HG03378 (cell line): ENCODE measurements around the gene EREG.
"Not testable (repeated sequence)": the region's sequence is repeated elsewhere in the genome, so short reads cannot be mapped to it uniquely, and the experiment has no call there.

Experiments
- ATAC-seq: cut with Tn5 transposase; IDR thresholded peaks from one replicate; pipeline ENCODE4 v1.9.1; 2021; ENCODE audit warnings: mild to moderate bottlenecking, moderate library complexity; ENCODE audit not compliant: unreplicated experiment

Gene EREG

DNA sequence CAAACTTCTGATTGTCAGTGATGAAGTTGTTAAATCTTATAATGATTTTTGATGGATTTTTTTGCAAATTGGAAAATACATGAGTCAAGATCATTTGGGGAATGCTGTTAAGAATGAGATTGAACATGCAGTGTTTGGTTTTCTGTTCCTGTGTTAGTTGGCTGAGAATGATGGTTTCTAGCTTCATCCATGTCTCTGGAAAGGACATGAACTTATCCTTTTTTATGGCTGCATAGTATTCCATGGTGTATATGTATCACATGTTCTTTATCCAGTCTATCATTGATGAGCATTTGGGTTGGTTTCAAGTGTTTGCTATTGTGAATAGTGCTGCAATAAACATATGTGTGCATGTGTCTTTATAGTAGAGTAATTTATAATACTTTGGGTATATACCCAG lies 24.5 kb upstream of the EREG start:
- ATAC-seq, result not testable (repeated sequence)

DNA sequence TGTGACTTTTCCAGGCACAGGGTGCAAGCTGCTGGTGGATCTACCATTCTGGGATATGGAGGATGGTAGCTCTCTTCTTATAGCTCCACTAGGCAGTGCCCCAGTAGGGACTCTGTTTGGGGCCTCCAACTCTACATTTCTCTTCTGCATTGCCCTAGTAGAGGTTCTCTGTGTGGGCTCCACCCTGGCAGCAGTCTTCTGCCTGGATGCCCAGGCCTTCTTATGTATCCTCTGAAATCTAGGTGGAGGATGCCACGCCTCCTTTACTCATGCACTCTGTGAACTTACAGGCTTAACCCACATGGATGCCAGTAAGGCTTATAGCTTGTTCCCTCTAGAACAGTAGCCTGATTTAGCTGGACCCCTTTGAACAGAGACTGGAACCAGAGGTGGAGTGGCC lies 20.9 kb upstream of the EREG start:
- ATAC-seq, result no peak

DNA sequence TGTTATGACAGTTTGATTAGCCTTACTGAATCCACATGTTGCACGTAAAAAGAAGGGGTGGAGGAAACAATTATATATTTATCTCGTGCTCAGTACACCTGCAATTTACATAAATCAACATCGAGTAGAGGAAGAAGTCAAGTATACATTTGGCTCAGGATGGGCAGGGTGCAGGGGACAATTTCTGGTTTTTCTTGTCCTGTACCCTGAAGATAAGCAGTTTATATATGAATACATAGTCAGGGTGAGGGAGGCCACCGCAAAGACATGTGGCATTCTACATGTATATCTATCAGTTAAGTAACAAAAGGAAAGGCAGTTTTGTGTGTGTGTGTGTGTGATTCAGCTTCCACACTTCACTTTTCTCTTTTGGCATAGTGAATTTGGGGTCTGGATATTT lies 11.1 kb upstream of the EREG start:
- no peak for ATAC-seq

DNA sequence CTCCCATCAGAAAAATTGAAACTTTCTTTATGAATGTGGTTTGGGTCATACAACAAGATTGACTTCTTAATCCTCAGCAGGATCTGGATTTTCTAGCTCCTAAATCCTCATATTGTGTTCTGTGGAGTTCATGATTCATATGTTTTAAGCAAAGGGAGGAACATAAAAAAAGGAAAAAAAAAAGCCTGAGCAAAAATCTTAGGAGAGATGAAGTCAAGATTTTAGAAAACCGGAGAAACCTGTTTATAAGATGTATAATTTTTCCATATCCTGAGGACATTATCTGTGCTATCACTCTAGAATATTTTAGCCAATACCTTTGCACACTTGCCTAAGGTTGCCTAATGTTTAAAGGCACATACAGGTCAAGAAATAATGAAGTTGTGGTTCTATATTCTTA lies 7.0 kb upstream of the EREG start:
- ATAC-seq, result no peak

DNA sequence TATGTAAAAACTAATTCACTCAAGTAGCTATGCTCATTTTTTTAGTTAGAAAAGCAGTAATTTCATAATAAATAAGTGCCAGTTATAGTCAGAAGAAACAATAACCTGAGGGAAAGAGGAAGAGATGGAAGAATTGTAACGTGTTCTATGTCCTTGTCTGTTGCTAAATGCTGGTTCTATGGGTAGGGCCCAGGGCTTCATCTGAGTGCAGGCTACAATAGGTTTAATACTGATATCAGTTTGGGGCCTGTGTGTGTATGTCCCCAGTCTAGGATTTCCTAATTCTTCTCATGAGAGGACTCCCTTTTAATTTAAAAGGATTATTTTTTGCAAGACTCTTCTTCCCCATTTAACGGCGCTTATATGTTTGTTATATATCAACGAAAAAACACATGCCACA lies 3.3 kb upstream of the EREG start:
- no peak for ATAC-seq

DNA sequence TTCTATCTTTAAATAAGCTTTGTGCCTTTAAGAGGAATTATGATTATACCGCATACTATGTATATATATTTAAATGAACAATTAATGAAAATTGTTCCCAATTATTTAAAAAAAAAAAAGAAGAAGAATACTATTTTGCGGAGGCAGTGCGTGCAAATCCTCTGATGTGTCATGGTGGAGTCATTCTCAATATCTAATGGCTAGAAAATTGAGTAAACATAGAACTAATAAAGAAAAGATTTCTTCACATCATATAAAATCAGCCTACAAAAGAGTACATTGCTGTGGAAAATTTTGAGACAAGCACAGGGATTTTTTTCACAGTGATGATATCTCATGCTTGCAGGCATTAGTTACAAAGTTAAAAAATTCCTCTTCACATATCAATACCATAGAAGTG lies 2.6 kb upstream of the EREG start:
- ATAC-seq, result no peak

DNA sequence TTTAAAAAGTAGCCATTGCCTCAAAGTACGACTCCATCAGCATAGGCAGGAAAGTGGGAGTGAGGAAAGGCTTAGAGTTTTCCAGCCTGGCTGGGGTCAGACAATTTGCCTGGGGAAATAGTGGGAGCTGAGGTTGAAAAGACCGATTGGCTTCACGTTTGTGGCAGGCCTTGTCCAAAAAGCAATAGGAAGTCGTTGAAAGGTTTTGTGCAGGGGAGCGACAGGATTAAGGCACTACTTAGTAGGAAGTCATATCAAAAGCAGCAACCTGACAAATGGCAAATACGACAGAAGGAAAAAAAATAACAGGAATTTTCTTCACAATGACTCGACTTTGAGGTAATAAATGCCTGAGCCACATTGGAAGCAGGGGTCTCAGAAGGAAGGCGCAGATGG lies 691 bp upstream of the EREG start:
- ATAC-seq, result no peak

DNA sequence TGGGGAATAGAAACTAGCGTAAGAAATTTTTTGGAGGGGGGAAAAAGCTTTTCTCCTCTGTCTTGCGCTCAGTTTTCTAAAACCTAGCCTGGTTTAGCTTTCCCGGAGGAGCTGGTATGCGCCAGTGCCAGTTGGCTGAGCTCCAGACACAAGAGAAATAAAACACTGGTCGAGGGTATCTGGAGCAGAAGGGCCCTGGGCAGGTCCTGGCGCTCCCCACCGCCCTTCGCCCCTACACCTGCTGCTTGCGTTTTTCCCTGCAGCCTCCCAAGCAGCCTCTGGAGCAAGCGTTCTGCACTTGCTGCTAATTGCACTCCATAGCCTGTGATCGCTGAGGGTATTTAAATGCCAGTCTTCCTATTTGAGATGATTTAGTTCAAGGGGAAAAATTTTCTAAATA lies 816 bp downstream of the EREG start:
- no peak for ATAC-seq

DNA sequence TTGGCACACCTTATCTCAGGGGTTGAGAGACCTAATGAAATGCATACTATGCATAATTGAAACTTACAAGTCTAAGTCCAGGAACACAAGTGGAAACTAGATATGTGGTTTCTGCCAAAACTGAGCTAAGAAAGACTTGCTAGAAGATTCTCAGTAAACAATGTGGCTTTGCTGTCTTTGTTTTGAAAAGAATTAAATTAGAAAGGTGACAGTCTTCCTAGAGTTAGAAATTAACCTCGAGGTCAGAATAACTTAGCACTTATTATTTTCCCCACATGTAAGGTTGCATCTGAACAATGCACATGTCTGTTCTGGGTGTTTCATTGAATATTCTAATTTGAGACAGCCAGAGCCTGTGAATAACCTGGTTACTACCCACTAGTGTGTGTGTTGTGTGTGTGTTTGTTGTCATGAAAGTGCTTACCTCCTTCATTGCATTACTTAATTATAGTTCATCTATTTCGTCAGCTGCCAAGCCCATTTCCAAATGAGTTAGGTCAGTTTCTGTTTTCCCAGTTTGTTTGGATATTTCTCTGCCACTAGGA lies 1.5 kb downstream of the EREG start:
- ATAC-seq, result peak; percentile 63

DNA sequence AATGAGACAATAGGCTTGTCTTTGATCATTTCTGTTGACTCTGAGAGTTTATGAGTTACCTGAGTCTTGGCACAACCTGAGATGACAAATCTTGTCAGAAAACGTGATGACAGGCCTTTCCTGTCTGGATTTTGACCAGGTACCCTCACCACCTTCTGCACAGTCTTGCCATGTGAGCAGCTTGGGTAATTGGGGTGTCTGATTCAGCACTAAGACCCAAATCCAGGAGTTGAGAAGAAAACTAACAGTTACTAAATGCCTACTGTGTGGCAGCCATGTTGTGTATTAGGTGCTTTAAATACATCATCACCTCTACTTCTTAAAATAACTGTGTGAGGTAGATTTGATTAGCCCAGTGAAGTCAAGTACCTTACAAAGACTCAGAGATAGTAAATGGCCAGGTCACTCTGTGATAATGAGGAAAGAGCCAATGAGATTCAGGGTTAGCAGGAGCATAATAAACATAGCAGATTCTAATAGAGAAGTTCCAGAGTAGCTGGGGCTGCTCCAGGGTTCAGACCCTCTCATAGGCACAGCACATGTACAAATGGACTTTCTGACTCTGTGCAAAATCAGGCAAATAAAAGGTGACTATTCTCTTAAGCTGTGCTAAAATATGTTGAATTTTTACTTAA lies 2.8 kb downstream of the EREG start:
- no peak for ATAC-seq

DNA sequence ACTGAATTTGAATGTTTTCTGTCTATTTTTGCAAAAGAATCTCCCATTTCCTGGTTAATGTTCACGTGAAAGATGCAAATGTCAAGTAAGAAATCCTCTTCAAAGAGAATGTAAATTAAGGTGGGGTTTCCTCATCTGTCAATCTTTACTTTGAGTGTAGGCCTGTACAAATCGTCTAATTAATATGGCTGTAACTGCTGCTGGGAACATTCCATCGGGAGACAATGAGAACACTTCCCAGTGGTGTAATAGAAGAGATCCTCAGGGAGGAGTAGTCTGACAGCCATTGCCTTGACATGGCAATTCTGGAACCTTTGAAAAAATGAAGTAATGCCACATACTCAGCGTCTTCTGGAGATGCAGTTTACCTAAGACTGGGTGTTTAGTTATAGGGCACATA lies 3.7 kb downstream of the EREG start:
- ATAC-seq, result no peak

DNA sequence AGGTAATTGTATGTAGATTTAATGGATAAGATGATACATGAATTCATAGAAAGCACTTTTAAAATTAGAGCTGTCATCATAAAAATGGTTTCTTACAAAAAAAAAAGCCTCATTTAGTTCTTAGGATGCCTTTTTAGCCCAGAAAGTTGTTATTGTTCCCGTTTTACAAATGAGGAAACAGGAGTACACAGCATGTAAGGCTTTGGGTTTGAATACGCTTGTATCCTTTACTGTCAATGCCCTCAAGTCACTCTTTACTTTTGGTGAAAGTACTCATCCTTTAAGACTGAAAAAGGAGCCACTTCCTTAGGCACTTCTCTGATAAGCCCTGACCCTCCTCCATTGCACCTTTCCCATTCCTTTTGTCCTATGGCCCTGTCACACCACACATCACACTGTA lies 4.9 kb downstream of the EREG start:
- no peak for ATAC-seq

DNA sequence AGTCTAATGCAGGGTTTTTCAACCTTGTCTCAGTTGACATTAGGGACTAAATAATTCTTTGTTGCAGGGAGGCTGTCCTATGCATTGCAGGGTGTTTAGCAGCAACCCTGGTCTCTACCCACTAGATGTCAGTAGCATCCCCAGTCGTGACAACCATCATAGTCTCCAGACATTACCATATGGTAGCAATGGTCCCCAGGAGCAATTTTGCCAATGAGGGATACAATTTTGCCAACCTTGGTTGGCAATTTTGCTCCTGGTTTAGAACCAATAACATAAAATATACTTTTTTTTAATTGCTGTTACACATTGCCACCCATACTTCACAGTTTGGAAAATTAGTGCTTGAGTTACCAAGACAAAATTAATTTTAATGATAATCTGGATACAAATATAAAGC lies 6.0 kb downstream of the EREG start:
- peak; percentile 65 for ATAC-seq

DNA sequence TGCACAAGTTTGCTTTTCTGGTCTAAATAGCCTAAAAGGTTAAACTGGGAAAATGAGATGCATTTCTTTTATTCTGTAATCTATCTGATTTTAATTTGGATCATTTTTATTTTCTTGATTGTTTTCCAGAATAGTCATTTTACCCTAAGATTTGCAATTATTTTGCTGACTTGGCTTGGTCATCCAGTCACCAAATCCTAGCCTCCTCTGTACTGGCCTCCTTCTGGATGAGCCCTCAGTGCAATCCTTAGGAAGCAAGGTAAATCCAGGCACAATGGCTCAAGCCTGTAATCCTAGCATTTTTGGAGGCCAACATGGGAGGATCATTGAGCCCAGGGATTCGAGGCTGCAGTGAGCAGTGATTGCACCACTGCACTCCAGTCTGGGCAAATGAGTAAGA lies 9.2 kb downstream of the EREG start:
- no peak for ATAC-seq

DNA sequence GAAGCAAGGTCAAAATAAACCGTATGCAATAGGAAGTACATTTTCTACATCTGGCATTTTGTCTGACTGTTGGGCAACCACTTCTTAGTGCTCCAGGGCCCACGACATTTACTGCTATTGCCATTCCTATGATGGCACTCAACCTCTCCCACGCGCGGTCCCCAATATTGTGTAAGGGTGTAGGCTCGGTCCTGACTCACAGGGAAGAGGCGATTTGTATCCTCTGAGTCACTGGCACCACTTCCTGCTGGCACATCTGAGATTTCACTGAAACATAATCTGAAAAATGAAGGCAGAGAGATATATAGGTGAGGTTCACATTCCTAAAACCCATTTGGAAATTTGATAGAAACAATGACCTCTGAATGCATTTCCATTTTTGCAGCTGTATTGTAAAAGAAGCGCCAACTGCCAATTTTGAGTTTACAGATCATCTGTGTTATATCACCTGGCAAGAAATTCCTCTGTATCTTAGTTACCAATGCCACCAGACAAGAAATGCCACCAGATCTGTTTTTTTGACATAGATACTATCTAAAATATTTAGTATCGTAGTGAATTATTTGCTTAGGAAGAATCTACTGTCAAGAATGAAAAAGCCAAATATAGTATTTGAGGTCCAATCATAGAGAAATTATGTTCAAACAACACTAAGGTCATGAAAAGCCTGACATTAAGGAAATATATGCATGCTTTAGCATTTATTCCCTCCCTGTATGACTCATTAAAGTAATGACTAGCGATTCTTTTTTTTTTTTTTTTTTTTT lies 9.8 kb downstream of the EREG start:
- ATAC-seq, result no peak

DNA sequence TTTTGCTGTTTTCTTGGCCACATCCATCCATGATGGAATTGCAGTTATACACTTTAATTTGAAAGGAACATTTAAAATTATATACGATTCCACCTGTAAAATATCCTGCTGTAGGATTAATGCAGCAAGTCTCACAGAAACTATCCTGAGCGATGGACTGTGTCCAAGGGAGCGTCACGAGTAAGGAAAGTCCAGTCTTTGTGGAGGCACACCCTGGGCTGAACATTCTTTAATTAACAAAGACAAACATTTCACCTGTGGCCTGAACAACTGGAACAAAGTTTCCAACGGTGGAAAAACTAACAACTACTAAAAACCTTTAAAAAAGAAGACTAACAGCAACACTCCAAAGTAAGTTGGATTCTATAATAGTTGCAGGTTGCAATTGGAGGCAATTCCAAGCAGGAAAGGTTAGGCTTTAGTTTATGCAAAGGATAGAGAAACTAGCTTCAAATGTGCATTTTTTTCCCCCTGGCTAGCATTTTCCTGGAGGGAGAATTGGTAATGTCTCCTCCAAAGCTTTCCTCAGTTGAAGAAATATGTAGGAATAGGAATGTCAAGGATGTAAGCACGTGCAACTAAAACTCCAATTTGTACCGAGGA lies 11.0 kb downstream of the EREG start:
- no peak for ATAC-seq

DNA sequence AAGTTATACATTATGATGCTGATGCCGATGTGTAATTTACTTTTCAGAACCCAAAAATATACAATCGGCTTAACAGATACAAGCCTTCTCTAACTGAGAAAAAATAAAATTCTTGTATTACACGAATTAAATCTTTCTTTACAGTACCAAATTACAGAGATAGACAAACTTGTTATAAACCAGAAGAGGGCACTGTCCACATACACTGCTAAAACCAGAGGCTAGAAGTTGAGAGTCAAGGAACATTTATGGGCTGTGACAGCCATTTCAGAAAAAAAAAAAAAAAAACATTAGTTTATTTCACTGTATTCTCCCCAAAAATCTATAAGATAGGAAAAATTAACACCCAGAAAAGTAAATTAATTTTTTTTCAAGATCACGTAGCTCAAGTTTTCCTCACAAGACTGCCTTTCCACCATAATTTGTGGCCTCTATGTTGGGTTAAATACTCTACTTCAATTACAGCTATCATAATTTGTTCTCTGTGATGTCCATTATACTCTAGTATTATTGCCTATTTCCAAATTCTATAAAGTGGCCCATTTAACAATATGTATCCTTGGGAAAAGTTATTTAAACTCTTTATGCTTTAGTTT lies 12.0 kb downstream of the EREG start:
- ATAC-seq, result peak; percentile 69

DNA sequence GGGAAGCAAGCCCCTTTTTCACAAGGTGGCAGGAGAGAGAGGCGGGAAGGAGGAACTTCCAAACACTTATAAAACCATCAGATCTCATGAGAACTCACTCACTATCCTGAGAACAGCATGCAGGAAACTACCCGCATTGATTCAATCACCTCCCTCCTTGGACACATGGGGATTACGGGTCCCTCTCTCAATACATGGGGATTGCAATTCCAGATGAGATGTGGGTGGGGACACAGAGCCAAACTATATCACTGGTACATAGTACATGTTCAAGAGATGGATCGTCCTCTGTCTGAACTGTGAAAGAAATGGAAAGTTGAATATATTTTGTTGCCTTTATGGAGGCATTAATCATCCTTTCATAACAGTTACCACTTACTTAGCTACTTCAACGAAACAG lies 12.8 kb downstream of the EREG start:
- ATAC-seq, result no peak

DNA sequence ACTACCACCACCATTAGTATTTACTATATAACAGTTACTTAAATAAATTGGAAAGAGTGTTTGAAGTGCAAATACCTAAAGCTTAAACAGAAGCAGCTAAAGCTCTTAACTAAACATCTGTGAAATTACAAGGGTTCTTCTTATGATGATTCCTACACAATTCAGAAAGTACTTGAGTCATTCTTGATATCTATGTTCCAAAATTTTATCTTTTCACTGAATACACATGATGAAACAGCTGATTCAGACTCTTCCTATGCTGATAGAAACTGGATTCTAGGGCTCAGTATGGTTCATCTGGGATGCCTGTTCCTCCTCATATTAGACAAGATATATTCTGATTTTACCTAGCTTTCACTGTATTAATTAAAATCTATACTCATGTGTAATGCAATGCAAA lies 13.6 kb downstream of the EREG start:
- no peak for ATAC-seq

DNA sequence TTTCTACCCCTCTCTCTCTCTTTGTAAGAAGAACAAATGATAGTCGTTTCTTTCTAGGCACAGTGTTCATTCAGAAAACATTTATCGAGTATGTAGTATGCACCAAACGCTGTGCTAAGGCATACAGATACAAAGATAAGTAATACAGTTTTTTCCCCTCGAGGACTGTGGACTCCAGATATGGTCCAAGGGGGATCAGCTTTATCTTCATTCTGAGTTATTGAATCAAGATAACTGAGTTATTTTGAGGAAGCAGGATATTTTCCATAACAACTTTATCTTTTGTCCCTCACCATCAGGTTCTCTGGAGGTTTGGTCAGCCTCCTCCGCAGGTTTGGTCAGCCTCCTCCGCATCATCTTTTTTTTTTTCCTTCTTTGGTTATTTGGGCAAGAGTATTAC lies 15.0 kb downstream of the EREG start:
- no peak for ATAC-seq

DNA sequence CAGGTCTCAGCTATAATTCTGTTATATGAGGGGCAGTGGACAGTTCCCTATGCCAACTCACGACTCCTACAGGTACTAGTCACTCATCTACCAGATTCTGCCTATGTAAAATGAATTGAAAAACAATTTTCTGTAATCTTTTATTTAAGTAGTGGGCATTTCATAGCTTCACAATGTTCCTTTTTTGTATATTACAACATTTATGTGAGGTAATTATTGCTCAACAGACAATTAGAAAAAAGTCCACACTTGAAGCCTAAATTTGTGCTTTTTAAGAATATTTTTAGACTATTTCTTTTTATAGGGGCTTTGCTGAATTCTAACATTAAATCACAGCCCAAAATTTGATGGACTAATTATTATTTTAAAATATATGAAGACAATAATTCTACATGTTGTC lies 20.4 kb downstream of the EREG start:
- no peak for ATAC-seq

DNA sequence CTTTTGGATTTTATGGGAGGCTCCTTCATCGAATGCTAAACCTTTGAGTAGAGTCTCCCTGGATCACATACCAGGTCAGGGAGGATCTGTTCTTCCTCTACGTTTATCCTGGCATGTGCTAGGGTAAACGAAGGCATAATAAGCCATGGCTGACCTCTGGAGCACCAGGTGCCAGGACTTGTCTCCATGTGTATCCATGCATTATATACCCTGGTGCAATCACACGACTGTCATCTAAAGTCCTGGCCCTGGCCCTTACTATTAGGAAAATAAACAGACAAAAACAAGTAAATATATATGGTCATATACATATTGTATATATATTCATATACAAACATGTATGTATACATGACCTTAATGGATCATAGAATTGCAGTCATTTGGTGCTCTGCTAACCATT lies 21.2 kb downstream of the EREG start:
- ATAC-seq, result no peak
